HuH-7 (cell line): ENCODE results near the gene RASGRP2.

Source experiments
- DNase-seq: peaks from one replicate; pipeline ENCODE4 v3.0.0; 2011; ENCODE audit warnings: low spot score

Gene RASGRP2

DNA sequence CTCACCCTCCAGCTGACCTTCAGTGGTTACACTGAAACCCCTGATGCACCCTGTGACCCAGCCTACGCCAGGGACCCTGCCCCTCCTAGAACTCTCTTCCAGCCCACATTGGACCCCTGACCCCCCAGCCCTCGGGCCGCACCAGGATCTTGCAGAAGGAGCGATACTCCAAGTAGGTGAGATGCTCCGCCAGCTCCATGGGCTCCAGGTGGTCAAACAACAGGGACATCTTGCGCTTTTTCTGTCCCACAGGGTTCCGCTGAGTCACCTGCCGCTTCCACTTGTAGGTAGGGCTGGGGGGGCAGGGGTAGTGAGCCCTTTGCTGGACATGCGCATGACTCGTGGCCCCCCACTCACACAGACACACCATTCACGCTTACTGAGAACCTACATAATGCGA is 4.1 kb downstream of the RASGRP2 start:
- DNase-seq, result no peak

DNA sequence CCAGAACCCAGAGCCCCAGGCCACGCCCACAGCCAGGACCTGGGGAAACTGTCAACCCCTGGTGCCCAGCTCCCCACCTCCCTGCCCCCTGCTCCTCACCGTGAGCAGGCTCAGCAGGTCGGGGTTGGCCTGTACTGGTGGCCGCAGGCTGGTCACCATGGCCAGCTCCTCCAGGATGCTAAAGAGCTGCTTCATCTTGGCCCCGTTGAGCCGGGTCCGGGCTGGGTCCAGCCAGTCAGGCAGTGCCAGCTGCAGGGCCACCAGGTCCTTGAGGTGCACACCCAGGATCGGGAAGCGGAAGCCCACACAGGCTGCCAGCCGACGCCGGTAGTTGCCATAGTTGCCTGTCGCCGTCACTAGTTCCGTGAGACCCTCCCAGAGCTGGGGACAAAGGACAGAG is 7.3 kb downstream of the RASGRP2 start:
- DNase-seq, result no peak

DNA sequence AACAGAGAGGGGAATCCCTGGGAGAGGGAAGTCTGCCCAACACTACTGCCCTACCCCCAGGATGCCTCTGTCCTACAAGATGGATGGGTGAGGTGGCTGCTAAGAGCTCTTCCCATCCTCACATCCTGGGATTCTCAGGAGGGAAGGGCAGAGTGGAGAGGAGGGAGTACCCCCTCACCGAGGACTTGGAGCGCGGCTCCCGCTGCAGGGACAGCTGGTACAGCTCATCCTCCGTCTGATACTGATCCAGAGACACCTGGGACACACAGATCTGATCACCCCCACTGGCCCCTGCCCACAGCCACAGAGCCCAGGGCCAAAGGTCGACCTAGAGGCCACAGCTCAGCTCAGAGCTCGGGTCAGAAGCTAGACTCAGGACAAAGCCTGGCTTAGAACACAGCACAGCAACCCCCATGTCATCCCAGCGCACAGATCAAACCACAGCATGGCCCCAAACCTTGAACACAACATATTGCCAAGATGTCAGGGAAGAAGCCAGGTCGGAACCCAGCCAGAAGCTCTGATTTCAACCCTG is 8.2 kb downstream of the RASGRP2 start:
- DNase-seq, result no peak

DNA sequence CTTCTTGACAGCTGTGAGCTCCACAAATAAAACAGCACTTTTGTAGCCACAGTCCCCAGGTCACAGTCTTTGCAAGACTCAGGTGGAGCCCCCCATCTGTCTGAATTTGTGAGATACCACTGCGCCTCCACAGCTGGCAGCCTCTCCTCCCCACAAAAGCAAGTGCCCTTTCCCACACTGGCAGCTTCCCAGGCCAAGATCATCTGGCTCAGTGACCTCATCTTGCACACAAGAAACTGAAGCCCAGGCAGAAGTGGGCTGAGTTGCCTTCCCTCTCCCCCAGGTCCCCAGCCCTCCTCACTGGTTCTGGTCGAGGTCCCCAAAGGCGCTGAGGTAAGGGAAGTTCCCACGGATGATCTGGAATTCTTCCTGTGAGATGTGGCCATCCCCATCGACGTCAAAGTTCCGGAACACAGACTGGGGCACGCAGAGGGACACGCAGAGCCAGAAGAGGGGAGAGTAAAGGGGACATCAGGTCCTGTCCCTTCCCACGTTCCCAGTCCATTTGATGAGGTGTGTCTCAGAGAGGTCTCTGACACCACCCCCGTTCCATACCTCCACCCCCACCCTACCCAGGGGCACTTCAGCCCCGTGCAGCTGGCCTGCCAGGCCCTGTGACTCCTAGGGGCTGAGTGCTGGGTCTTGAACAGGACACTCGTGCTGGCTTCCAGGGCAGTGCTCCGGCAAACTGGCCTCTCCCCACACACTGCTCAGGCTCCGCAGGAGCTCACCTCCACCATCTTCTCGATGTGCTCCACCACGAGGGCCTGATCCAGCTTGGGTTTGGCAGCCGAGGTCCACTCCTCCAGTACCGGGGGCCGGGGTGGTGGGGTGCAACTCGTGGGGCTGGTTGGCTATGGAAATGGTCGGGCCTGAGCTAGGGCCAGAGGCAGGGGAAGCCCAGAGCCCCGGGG is 8.9 kb downstream of the RASGRP2 start:
- no peak for DNase-seq

DNA sequence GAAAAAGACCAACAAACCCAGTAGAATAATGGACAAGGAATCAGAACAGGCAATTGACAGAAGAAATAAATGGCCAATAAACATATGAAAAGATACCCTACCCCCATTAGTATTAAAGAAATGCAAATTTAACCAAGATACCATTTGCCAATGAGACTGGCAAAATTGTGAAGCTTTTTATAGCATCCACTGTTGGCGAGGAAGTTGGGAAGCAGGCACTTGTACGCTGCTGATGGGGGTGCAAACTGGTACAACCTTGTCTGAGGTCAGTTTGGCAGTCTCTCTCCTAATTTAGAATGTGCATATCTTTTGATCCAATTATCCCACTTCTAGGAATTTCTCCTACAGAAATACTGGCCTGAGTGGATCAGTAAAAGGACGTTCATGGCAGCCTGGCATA is 12.3 kb downstream of the RASGRP2 start:
- no peak for DNase-seq

DNA sequence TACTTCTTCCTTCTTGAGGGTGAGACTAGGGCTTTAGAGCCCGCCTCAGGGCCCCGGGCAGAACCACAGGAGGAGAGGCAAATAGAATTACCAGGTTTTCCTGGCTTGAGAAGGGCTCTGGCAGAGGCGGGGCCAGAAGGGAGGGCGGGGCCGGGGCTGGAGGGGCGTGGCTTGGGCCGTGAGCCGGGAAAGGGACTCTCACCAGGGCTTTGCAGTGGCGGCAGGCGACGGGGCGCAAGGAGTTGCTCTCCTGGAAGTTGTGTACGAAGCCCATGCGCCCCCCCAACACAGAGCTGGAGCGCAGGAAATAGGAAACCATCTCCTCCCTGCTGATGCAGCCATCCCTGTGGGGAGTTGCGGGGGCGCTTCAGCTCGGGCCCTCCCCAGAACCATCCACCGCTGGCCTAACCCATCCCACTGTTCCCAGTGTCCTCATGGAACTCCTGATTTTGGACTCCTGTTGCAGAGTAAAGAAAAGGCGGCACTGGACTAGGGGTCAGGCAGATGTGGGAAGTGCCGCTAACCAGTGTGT is 14.0 kb downstream of the RASGRP2 start:
- no peak for DNase-seq

DNA sequence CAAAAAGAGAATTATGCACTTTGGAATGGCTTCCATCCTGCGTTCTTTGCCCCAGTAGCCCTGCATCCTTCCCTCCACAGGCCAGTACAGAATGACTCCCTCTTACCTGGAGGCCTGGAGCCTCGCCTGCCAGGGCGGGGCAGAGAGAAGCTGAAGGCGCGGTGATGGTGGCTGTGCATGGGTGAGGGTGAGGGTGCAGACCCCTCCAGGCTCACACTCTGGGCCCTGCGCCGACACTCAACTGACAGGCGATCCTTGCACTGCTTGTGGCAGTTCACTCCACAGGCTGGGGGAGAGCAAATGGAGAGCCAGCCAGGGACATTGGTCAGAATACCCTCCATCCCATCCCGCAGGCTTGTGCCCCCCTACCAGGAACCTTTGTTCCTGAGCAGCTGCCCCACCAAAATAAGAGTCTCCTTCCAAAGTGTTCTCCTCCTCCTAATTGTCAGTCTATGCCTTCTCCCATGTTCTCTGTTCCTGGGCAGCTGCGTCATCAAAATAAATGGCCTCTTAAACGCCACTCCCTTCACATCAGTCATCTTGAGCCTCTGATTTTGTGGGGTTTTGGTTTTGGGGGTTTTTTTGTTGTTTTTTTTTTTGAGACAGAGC is 15.1 kb downstream of the RASGRP2 start:
- no peak for DNase-seq

DNA sequence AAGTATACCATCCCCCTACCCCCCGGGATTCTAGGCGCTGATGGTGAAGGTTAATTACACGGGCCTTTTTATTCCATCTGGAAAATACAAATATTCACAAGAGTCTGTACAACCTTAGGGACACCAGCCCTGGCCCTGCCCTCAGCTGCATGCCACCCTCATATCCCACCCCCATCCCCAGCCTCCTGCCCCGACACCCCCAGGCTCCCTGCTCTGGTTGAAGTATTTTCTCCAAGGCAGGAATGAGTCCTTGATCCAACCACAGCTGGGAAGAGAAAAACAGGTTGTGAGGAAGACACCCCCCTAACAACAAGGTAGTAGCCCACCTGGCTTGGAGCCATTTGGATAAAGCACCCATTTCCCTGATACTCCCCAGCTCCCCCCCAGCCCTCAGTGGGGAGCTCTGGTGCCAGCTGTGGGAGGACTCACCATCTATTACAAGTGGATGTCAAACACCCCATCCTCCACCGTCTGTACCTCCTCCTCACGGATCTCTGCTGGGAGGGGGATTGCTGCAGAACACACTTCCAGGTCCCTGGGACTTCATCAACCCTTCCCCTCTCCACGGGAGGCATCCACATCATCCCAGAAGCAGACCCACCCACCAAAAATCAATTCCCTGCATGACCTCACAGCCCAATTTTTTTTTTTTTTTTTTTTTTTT is 16.9 kb downstream of the RASGRP2 start:
- no peak for DNase-seq

DNA sequence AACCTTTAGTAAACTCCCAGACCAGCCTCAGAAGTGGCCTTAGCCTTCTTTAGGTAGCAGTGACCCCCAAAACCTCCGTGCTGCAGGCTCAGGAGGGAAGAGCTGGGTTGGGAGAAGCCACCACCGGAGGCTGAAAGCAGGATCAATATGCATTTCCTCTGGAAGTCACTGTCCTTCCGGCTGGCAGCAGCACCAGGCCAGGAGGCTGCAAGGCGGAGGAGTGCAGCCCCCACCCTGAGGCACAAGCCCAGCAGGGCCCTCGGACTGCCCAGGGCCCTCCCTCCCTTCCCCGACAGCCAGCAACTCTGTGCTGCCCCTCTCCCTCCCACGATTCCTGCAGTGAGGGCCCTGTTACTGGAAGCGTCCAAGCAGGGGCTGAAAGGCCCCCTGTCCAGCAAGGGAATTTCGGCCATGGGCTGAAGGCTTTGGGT is 17.7 kb downstream of the RASGRP2 start:
- no peak for DNase-seq

DNA sequence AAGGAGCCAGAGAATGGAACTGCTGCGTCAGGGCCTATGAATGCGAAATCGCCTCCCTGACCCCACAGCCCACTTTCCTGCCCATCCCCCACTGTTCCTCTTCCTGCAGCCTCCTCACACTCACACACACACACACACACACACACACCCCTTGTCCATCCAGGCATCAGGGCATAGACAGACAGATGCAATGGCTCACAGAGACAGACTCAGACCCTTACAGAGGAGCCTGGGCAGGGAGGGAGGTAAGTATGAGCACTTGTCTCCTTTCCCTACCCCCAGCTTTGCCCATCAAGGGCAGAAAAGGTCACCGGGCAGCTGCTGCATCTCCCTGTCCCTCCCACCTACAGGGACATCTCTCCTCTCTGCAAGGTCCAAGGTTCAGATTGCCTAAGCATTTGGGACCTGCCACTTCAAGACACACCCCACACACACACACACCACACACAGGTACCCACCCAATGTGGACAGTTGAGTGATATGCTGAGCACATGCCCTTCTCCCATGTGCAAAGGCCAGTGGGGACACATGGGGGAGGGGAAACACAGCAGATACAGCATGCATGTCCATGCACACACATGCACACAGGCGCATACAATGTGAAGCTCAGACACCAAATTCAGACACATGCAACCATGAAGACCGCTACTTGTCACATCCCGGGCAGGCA is 18.9 kb downstream of the RASGRP2 start:
- DNase-seq, result peak; percentile 56

DNA sequence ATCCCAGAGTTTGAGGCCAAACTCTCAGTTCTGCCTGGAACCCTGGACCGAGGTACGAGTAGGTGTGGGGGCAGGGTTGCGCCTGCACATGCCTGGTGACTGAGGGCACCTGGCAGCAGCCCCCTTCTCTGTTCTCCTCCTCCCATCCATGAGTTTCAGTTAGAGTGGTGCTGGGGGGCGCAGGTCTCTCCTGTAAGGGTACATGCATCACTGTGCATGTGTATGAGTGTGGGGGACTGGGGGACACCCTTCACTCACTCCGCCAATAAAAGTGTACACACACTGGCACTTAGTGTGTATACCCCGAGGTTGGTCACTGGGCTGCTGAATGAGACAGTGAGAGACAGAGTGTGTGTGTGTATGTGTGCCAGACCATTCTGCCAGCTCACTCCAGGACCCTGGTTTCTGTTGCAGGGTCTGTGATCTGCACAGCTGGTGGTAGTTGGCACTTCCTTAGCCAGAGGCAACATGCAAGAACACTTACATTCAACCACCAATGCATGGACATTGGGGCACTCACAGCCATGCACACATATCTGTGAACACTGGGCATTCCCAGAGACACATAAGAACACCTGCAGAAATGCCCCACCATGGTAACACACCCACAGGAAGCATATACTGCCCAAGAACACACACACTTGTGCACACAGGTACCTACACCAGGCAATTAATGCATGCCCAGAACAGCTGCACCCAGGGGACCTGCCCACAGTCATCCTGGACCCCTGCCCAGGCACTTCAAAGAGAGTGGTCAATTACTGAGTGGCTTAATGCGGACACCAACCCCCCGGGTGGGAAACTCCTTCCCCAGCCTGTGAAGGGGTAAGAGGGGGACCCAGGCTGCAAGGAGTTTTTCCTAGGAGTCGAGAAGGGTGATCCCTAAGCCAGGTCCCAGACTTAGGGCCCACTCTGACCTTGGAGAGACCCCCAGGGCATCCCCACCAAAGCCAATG is 19.8 kb downstream of the RASGRP2 start:
- no peak for DNase-seq

DNA sequence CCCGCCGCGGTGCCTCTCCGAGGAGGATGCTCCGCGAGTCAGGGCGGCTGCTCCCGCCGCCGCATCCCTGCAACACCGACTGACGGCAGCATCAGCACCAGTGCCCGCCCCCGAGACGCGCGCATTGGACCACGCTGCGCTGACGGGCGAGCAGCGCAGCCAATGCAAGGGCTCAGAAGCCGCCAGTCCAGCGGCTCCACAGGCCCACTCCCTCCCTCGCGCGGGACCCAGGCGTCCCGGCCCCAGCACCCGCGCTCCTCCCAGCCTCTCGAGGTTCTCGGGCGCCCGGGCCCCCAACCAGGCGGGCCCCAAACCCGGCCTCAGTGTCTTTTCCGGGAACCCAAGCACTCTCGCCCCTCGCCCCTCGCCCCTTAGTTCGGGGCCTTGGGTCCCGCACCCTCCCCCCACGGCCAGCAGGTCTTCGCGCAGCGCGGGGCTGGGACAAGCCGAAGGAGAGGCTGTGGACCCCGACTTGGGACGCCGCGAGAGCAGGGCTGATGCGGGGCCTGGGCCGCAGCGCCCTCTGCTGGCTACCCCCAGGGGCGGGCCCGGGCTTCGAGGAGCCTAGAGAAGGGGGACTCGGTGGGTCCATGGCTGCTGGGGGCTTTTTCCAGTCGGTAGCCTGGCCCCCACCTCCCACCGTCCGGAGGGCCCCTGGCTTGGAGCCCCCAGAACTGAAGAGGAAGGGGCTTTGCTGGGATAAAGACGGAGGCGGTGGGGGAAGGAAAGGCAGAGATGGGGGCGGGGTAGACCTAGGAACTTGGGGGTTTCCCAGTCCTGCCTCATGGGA is 20.6 kb downstream of the RASGRP2 start, which contains the start of gene NRXN2:
TSS of gene NRXN2 (minus strand) at position 81 of the 790 bp plus-strand sequence. CDS start 9,498 bp downstream, outside the sequence.
- peak; percentile 94 for DNase-seq

DNA sequence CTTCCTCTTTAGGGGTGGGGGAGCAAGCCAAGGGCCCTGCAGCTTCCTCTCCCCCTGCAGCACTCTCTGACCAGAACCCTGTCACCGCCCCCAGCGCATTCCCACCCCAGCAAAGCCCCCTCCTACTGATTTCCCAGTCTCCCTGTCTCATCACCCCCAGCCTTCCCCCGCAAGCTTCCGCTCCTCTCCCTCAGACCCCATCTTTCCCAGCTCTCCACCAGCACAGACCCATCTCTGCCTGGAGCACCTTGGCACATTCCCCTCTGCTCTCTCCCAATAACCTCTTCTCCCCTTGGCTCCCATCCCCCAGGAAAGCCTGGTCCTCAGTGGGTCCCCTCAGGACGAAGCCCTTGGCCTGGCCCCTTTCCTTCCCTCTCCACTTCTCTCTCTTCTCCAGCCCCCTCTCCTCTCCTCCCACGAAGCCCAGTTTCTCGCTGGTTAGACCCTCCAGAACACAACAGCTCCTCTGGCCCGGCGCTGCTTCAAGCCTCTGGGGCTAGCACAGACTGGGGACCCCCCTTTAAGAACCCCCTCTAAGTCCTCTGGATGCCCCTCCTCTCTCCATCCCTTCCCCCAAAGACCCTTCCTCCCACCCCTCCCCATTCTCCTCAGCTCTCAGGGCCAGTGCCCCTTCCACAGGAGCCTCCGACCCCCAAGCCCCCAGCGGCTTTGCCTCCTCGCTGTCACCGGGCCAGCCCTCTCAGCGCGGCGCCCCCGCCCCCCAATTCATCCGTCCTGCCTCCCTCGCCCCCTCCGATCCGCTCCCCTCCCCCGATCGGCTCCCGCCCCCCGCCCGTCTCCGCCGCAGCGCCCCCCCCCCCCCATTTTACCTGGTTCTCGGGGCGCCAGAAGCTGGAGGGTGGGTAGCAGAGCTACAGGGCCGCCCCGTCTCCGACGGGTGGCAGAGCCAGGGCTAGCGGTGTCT is 21.5 kb downstream of the RASGRP2 start:
- DNase-seq, result no peak

DNA sequence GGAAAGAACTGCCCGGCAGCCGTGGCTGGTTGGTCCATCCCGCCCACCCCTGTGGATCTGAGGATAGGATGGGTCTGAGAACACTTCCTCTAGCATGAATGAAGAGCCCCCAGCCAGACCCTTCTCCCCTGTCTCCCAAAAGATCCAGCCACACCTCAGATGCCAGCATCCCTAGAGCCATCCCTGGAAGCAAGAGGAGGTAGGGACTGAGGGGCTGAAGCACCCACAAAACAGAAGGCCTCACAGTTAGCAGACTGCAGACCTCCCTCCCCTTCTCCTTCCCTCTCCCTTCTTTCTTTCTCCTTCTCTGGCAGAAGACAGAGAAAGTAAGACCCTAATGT is 22.6 kb downstream of the RASGRP2 start:
- no peak for DNase-seq

DNA sequence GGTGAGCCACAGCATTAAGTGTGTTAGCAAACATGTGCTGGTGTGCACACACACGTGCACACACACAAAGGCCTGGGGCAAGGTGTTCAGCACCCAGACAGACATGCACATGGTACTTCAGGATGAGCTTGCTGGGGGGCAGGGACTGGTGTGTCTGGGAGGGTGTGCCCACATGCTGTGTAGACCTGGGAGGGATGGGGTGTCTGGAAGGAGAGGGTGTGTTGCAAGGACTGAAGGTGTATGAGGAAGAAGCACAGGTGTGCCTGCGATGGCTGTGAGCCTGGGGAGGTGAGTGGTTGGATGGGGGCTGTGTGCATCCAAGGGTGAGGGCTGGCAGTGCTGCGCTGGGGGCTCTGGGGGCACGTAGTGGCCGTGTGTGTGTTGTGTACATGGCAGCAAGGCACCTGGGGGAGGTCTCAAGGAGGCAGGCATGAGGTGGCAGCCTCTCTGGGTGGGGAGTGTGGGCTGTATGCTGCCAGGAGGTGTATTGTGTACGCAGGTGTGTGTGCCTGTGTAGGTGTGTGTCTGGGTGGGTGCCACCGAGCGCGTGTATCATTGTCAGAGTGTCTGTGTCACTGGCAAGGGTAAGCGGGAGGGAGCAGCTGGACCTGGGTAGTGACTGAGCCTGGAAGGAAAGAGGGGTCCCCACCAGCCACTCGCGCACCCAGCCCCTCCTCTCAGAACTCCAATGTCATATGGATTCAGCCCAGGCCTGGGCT is 23.1 kb downstream of the RASGRP2 start:
- DNase-seq, result no peak

DNA sequence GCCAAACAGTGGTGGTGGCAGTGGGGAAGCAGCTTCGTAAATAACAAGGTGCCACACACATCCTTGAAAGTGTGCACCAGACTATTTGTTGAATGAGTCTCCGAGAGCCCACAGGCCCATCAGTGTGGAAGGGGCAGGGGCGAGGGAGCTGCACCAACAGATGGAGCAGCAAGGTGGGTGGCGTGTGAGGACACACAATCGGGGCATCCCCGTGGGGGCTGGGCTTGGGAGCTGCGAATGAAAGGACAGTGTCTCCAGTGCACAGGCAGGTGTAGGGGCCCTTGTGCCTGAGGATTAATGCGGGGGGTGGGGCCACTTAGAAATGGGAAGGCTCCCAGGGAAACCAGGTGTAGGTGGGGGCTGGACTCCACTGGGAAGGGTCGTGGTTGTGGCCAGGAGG is 23.8 kb downstream of the RASGRP2 start:
- no peak for DNase-seq

DNA sequence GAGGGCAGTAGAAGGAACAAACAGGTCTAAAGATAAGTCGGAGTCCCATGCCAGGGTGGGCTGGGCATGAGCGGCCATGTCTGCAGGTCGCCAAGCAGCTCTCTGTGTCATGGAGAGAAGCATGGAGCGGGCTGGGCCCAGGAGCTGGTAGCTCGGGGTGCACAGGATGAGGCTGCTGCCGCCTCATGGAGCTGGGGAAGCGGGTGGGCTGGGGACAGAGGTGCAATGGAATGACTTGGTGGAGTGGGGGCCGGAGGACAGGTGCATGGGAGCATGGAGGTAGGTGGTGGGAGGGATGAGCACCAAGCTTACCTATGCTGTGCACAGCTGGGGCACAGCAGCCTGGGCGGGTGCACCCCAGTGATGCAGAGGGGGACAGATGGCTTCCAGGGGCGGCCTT is 24.5 kb downstream of the RASGRP2 start:
- DNase-seq, result no peak

DNA sequence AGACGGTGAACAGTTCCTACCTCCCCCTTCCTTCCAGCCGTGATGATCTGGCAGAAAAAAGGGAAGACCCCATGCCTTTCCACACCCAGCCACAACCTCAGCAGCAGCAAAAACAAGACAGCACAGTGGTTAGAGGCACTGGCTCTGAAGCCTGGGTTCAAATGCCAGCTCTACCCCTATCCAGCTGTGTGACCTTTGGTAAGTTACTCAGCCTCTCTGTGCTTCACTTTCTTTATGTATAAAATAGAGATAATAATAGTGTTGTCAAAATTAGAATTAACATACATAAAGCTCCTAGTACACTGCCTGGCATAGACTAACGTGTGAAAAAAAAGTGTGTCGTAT is 25.2 kb downstream of the RASGRP2 start:
- no peak for DNase-seq
